ENCODE measurements around the gene RTCB. TPM values are rescaled to one million over a fixed set of nuclear protein-coding genes. Genes with fewer than 3 reads are reported as not detected.

The RTCB gene
- total and polyA plus RNA-seq, 2 of the 13 experiments (the other 11 are each of a cell fraction or from before 2014, with no cell fraction given) = 108 to 167 TPM

GRCh38 chr22:32411829-32412592 lies at the start of gene RTCB (continued):
- TF ChIP-seq MAFK (conservative IDR thresholded peaks at IDR 0.05 in 1 of 2, IDR thresholded peaks at IDR 0.05 in 1 of 2; ENCODE audit: low read length in 2 of 2) = no peak
- peak; percentile 63; the same call in 1 of the 2 replicates for TF ChIP-seq ZSCAN29 (CRISPR knock-in tag; conservative IDR thresholded peaks at IDR 0.05)
- TF ChIP-seq ZNF724P (CRISPR knock-in tag; IDR thresholded peaks at IDR 0.05; ENCODE audit: borderline replicate concordance) = no peak
- TF ChIP-seq SNRNP70 (IDR thresholded peaks at IDR 0.05; ENCODE audit: low read depth, low read length) = no peak
- TF ChIP-seq ZNF263 (CRISPR knock-in tag; IDR thresholded peaks at IDR 0.05) = peak; percentile 72; the same call in 1 of the 2 replicates
- peak; percentile 31 for TF ChIP-seq AGO2 (optimal IDR thresholded peaks at IDR 0.05; ENCODE audit: low read depth, low read length)
- no peak for TF ChIP-seq AHDC1 (CRISPR knock-in tag; IDR thresholded peaks at IDR 0.05; ENCODE audit: borderline replicate concordance)
- TF ChIP-seq U2AF1 (optimal IDR thresholded peaks at IDR 0.05; ENCODE audit: low read depth, low read length) = peak; percentile 55
- no peak for TF ChIP-seq THAP9 (CRISPR knock-in tag; IDR thresholded peaks at IDR 0.05; ENCODE audit: borderline replicate concordance)
- TF ChIP-seq PAF1 (CRISPR knock-in tag; IDR thresholded peaks at IDR 0.05) = no peak
- peak; percentile 56; the same call in 1 of the 2 replicates for TF ChIP-seq SATB2 (CRISPR knock-in tag; IDR thresholded peaks at IDR 0.05)
- TF ChIP-seq ZSCAN22 (CRISPR knock-in tag; IDR thresholded peaks at IDR 0.05) = no peak
- TF ChIP-seq SAP130 (CRISPR knock-in tag; IDR thresholded peaks at IDR 0.05; ENCODE audit: low read depth) = peak; percentile 83
- peak; percentile 19; the same call in 1 of the 2 replicates for TF ChIP-seq ZBTB38 (CRISPR knock-in tag; IDR thresholded peaks at IDR 0.05)
- TF ChIP-seq YY1 (IDR thresholded peaks at IDR 0.05; ENCODE audit: insufficient read depth, insufficient replicate concordance, low read depth, low read length) = peak; percentile 79
- 0 out of 2 replicates have a peak, but pooled peaks have one; percentile 68 for TF ChIP-seq TP53 (CRISPR knock-in tag; conservative IDR thresholded peaks at IDR 0.05)
- TF ChIP-seq KAT8 (CRISPR knock-in tag; IDR thresholded peaks at IDR 0.05) = peak; percentile 91
- TF ChIP-seq KDM5A (IDR thresholded peaks at IDR 0.05; ENCODE audit: borderline replicate concordance, low read length) = peak; percentile 95
- TF ChIP-seq ISX (CRISPR knock-in tag; conservative IDR thresholded peaks at IDR 0.05) = peak; percentile 58; the same call in 1 of the 2 replicates
- no peak for TF ChIP-seq ZNF672 (CRISPR knock-in tag; IDR thresholded peaks at IDR 0.05)
- no peak for TF ChIP-seq CREB1 (IDR thresholded peaks at IDR 0.05)
- TF ChIP-seq CREB1 (CRISPR knock-in tag; IDR thresholded peaks at IDR 0.05) = peak; percentile 55
- peak; percentile 47 for TF ChIP-seq CREM (IDR thresholded peaks at IDR 0.05)
- no peak for TF ChIP-seq CREM (CRISPR knock-in tag; IDR thresholded peaks at IDR 0.05)
